Endothelial cell of umbilical vein (primary cell): ENCODE data around the gene GPR160.

ENCODE experiments used
- EZH2 ChIP-seq: IDR thresholded peaks from 2 replicates; pipeline ENCODE4 v1.6.1; 2012; ENCODE audit warnings: borderline replicate concordance, low read depth, mild to moderate bottlenecking, moderate library complexity, low read length, inconsistent platforms; ENCODE audit not compliant: severe bottlenecking
- FOS ChIP-seq: IDR thresholded peaks from 2 replicates; pipeline ENCODE4 v1.6.1; 2011; ENCODE audit warnings: mild to moderate bottlenecking, low read length, moderate library complexity, borderline replicate concordance; ENCODE audit not compliant: insufficient read depth
- GATA2 ChIP-seq: IDR thresholded peaks from 2 replicates; pipeline ENCODE4 v1.7.0; 2011; ENCODE audit warnings: low read depth, mild to moderate bottlenecking, moderate library complexity, mixed read lengths, low read length; ENCODE audit not compliant: insufficient read length, insufficient read depth
- JUN ChIP-seq: IDR thresholded peaks from 2 replicates; pipeline ENCODE4 v1.6.1; 2011; ENCODE audit warnings: borderline replicate concordance, low read depth; ENCODE audit not compliant: insufficient read length, insufficient read depth
- MYC ChIP-seq: IDR thresholded peaks from one replicate; pipeline ENCODE4 v1.6.1; 2011; ENCODE audit warnings: mild to moderate bottlenecking, low read depth, low read length
- POLR2A ChIP-seq: IDR thresholded peaks from 2 replicates; pipeline ENCODE4 v1.6.1; 2012; ENCODE audit warnings: low read depth, mild to moderate bottlenecking, control low read depth, low read length
- POLR2AphosphoS5 ChIP-seq: IDR thresholded peaks from 2 replicates; pipeline ENCODE4 v1.6.1; 2012; ENCODE audit warnings: low read depth, mild to moderate bottlenecking, control low read depth, low read length, moderate library complexity; ENCODE audit not compliant: insufficient read depth
- TF ChIP-seq, protein P1 (sequence below), 2 donors: IDR thresholded peaks; 1 replicate in 1 of 2; 2 replicates in 1 of 2; pipeline ENCODE4 v1.5.1; 2011; ENCODE audit warnings: low read length in 2 of 2, mild to moderate bottlenecking in 2 of 2, moderate library complexity in 2 of 2, control low read depth in 1 of 2, inconsistent platforms in 1 of 2, low read depth in 1 of 2; ENCODE audit not compliant: insufficient read depth in 1 of 2; ENCODE audit errors: extremely low read depth in 1 of 2
- TF ChIP-seq, protein P2 (sequence below): IDR thresholded peaks from 2 replicates; pipeline ENCODE4 v1.6.1; 2011; ENCODE audit not compliant: insufficient read depth, insufficient read length

GRCh38 chr3:170002231-170002630, 35.6 kb upstream of the GPR160 start:
- TF ChIP-seq POLR2AphosphoS5 (no peak), EZH2 (no peak), POLR2A (no peak), JUN (no peak), MYC (no peak), FOS (no peak), GATA2 (no peak)
- TF ChIP-seq, protein P1, sequence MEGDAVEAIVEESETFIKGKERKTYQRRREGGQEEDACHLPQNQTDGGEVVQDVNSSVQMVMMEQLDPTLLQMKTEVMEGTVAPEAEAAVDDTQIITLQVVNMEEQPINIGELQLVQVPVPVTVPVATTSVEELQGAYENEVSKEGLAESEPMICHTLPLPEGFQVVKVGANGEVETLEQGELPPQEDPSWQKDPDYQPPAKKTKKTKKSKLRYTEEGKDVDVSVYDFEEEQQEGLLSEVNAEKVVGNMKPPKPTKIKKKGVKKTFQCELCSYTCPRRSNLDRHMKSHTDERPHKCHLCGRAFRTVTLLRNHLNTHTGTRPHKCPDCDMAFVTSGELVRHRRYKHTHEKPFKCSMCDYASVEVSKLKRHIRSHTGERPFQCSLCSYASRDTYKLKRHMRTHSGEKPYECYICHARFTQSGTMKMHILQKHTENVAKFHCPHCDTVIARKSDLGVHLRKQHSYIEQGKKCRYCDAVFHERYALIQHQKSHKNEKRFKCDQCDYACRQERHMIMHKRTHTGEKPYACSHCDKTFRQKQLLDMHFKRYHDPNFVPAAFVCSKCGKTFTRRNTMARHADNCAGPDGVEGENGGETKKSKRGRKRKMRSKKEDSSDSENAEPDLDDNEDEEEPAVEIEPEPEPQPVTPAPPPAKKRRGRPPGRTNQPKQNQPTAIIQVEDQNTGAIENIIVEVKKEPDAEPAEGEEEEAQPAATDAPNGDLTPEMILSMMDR (IDR thresholded peaks at IDR 0.05; ENCODE audit: extremely low read depth in 1 of 2, insufficient read depth in 1 of 2, low read depth in 1 of 2, low read length in 2 of 2) = no peak
- TF ChIP-seq, protein P2, sequence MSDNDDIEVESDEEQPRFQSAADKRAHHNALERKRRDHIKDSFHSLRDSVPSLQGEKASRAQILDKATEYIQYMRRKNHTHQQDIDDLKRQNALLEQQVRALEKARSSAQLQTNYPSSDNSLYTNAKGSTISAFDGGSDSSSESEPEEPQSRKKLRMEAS = no peak
